Immature natural killer cell (primary cell): ENCODE data around the gene PHF21A. TPM values are rescaled to one million over a fixed set of nuclear protein-coding genes. Genes with fewer than 3 reads are reported as not detected.

Experiments
- DNase-seq, 3 donors: peaks; one replicate each; pipeline ENCODE4 v3.0.0; 2022; ENCODE audit warnings: mixed read lengths in 1 of 3
- H3K27ac Mint-ChIP-seq, 6 donors: one replicate each; pipeline ENCODE4 v1.8.0; 2020; ENCODE audit warnings: mixed read lengths in 6 of 6, mild to moderate bottlenecking in 5 of 6, inconsistent platforms in 4 of 6, moderate library complexity in 3 of 6
- H3K27me3 Mint-ChIP-seq, 3 donors: one replicate each; pipeline ENCODE4 v1.8.0; 2020 to 2021; ENCODE audit warnings: low read depth in 3 of 3, mild to moderate bottlenecking in 3 of 3, mixed read lengths in 3 of 3, moderate library complexity in 3 of 3, inconsistent platforms in 1 of 3
- H3K36me3 Mint-ChIP-seq, 3 donors: one replicate each; pipeline ENCODE4 v1.8.0; 2020; ENCODE audit warnings: mixed read lengths in 3 of 3, inconsistent platforms in 2 of 3, mild to moderate bottlenecking in 2 of 3
- H3K4me1 Mint-ChIP-seq, 2 donors: one replicate each; pipeline ENCODE4 v1.8.0; 2020; ENCODE audit warnings: inconsistent platforms in 2 of 2, mild to moderate bottlenecking in 2 of 2, mixed read lengths in 2 of 2, moderate library complexity in 1 of 2
- H3K4me3 Mint-ChIP-seq, 5 donors: one replicate each; pipeline ENCODE4 v1.8.0; 2020; ENCODE audit warnings: mild to moderate bottlenecking in 5 of 5, mixed read lengths in 5 of 5, inconsistent platforms in 3 of 5, moderate library complexity in 3 of 5
- H3K9me3 Mint-ChIP-seq, 6 donors: one replicate each; pipeline ENCODE4 v1.8.0; 2020; ENCODE audit warnings: mild to moderate bottlenecking in 6 of 6, mixed read lengths in 6 of 6, inconsistent platforms in 4 of 6, moderate library complexity in 3 of 6
- polyA plus RNA-seq, 3 donors: library from polyadenylated mRNA; unstranded; fragments of 300-500 nt; fragmentation: Illumina TruSeq; gene quantifications; one replicate each; pipeline ENCODE4 v1.2.3, GENCODE V29; 2021

Gene PHF21A
- polyA plus RNA-seq, 3 donors from 2014 or later, result 4.4 to 21.3 (median 5.8) TPM

GRCh38 chr11:45935349-45936064 lies 185.7 kb downstream of the PHF21A start:
- Mint-ChIP-seq H3K4me3 (no peak overlapping the region), H3K4me1 (peaks cover 14 to 19% of the 10 kb centered on the region in 2 donors), H3K36me3 (peaks cover 8 to 34% (median 12%) of the 10 kb centered on the region in 3 donors)

DNA sequence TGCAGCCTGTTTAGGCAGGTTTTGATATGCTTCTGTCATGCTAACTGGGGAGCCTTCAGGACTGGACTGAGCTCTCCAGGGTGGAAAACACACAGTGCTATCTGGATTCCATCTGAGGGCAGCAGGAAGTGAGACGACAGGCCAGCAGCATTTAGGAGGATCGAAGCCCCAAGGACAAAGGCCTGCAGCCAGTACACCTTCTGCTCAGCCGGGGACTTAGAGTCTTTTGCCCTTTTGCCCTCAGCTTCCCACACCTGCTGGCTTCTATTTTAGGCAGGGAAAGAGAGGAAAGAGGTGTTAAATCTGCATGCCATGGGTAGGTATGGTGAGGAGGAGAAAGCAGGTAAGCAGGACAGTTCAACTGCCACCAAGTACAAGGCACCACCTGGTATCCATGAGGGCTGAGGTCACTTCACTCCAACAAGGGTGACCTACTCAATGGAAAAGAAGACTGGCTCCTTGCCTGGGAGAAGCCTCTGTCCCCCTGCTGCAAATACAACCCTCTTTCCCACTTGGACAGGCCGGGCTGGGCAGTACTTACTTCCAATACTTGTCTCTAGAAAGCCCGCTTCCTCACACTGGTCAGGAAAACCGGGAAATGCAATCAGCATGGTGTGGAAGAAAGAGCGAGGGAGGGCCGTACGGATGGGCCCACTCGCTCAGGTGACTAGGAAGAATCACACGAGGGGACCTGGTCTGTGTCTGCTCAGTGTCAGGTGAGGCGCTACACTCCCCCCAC lies 186.5 kb downstream of the PHF21A start:
- H3K9me3 Mint-ChIP-seq, result no peaks in the 10 kb centered on the region
- DNase-seq, result no peak
- H3K36me3 Mint-ChIP-seq, result peaks cover 8 to 34% (median 12%) of the 10 kb centered on the region in 3 donors
- H3K27me3 Mint-ChIP-seq, result peaks cover 5 to 13% (median 11%) of the 10 kb centered on the region in 3 donors
- no peak overlapping the region for H3K4me3 Mint-ChIP-seq
- H3K27ac Mint-ChIP-seq, result no peak overlapping the region
- H3K4me1 Mint-ChIP-seq, result peaks cover 22 to 27% of the 10 kb centered on the region in 2 donors

More at GRCh38 chr11:45935349-45936064, 185.7 kb downstream of the PHF21A start:
- H3K27me3 Mint-ChIP-seq, result peaks cover 0 to 8% (median 6%) of the 10 kb centered on the region in 3 donors
- no peak for DNase-seq
- no peaks in the 10 kb centered on the region for H3K9me3 Mint-ChIP-seq
- H3K27ac Mint-ChIP-seq, result no peak overlapping the region

- H3K4me1 Mint-ChIP-seq, result peaks cover 27 to 34% of the 10 kb centered on the region in 2 donors
- no peak overlapping the region for H3K4me3 Mint-ChIP-seq
- no peaks in the 10 kb centered on the region for H3K9me3 Mint-ChIP-seq
- no peak overlapping the region for H3K27ac Mint-ChIP-seq
- peaks cover 8 to 34% (median 12%) of the 10 kb centered on the region in 3 donors for H3K36me3 Mint-ChIP-seq
- H3K27me3 Mint-ChIP-seq, result peaks cover 5 to 13% (median 11%) of the 10 kb centered on the region in 3 donors
- DNase-seq, result no peak
Observed at GRCh38 chr11:45933846-45934579, 187.2 kb downstream of the PHF21A start.

DNA sequence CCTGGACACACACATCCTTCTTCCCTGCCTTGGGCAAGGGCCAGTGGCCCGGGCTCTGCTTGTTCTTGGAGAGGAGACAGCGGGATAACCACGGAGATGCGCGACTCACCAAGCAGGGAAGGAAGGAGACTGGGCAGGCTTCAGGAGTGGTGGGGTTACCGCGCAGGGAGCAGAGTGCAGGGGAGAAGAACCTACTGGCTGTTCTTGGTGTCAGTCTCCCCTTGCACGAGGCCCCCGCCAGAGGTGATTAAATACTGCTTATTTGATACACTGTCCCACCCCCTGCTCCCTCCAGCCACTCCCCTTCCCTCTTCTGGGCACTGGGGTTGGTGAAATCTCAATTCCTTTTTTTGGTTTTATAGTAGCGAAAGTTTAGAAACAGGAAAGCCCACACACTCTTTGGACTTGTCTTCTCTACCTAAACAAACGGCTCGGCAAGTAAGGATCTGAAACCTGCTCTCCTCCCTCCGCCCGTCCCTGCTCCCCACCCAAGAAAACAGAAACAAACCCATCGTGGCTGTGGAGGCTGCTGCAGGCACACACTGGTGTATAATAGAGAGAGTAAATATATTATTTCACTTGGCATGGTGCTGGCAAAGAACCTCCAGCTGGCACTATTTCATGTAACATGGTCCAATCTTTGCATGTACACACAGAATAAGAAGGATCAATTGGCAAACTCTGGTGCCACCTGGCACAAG lies 188.0 kb downstream of the PHF21A start:
- DNase-seq, result no peak
- no peaks in the 10 kb centered on the region for H3K9me3 Mint-ChIP-seq
- H3K4me1 Mint-ChIP-seq, result peaks cover 29 to 35% of the 10 kb centered on the region in 2 donors
- no peak overlapping the region for H3K4me3 Mint-ChIP-seq
- peaks cover 8 to 30% (median 12%) of the 10 kb centered on the region in 3 donors for H3K36me3 Mint-ChIP-seq
- H3K27ac Mint-ChIP-seq, result no peak overlapping the region
- peaks cover 7 to 13% (median 11%) of the 10 kb centered on the region in 3 donors for H3K27me3 Mint-ChIP-seq

GRCh38 chr11:45932217-45932616 lies 189.0 kb downstream of the PHF21A start:
- H3K36me3 Mint-ChIP-seq, result peaks cover 8 to 29% (median 12%) of the 10 kb centered on the region in 3 donors
- H3K27me3 Mint-ChIP-seq, result peaks cover 7 to 13% (median 11%) of the 10 kb centered on the region in 3 donors
- DNase-seq, result no peak
- no peaks in the 10 kb centered on the region for H3K9me3 Mint-ChIP-seq
- peak overlapping the region in 1 of 5 donors; percentile 21 for H3K4me3 Mint-ChIP-seq
- H3K4me1 Mint-ChIP-seq, result peaks cover 34 to 40% of the 10 kb centered on the region in 2 donors
- H3K27ac Mint-ChIP-seq, result peak overlapping the region in 3 of 6 donors; percentile 69 to 94 (median 72)

DNA sequence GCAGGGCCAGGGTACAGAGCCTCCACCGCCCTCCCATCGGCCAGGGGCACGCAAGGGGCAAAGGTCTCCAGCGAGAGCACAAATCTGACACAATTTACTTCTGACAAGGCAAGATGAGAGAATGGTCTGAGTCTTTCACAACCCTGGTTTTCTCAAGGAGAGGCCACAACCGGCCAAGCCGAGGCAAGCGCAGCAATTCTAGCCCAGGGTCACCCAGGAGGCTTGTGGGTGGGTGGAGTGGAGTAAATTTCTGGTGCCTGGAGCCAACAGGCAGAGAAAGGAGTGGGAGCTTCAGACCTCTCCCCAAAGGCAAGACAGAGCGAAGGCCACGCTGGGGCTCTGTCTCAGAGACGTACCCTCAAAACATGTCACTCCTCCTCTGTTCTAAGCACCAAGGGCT lies 189.5 kb downstream of the PHF21A start:
- peaks cover 37 to 43% of the 10 kb centered on the region in 2 donors for H3K4me1 Mint-ChIP-seq

GRCh38 chr11:45930951-45931570 lies 190.2 kb downstream of the PHF21A start:
- peaks cover 7 to 13% (median 11%) of the 10 kb centered on the region in 3 donors for H3K27me3 Mint-ChIP-seq
- H3K4me1 Mint-ChIP-seq, result peaks cover 37 to 43% of the 10 kb centered on the region in 2 donors
- peak overlapping the region; percentile 24 to 76 (median 36) for H3K4me3 Mint-ChIP-seq
- H3K36me3 Mint-ChIP-seq, result peaks cover 3 to 21% (median 8%) of the 10 kb centered on the region in 3 donors
- no peak for DNase-seq
- H3K27ac Mint-ChIP-seq, result peak overlapping the region; percentile 75 to 94 (median 84)
- no peaks in the 10 kb centered on the region for H3K9me3 Mint-ChIP-seq

More for the DNA sequence above, 189.5 kb downstream of the PHF21A start:
- no peak for DNase-seq
- H3K36me3 Mint-ChIP-seq, result peaks cover 7 to 25% (median 8%) of the 10 kb centered on the region in 3 donors
- peaks cover 7 to 13% (median 11%) of the 10 kb centered on the region in 3 donors for H3K27me3 Mint-ChIP-seq
- H3K27ac Mint-ChIP-seq, result peak overlapping the region; percentile 53 to 94 (median 82)
- H3K9me3 Mint-ChIP-seq, result no peaks in the 10 kb centered on the region
- H3K4me3 Mint-ChIP-seq, result peak overlapping the region in 2 of 5 donors; percentile 18 to 36

- Mint-ChIP-seq H3K9me3 (no peaks in the 10 kb centered on the region), H3K4me1 (peaks cover 37 to 43% of the 10 kb centered on the region in 2 donors), H3K4me3 (peak overlapping the region; percentile 64 to 77 (median 76)), H3K27ac (peak overlapping the region; percentile 75 to 94 (median 86)), H3K27me3 (peaks cover 7 to 13% (median 11%) of the 10 kb centered on the region in 3 donors), H3K36me3 (peaks cover 3 to 20% (median 8%) of the 10 kb centered on the region in 3 donors)
- DNase-seq, result peak; percentile 43 to 59 (median 54)
Observed at GRCh38 chr11:45930031-45930794, 191.0 kb downstream of the PHF21A start.

DNA sequence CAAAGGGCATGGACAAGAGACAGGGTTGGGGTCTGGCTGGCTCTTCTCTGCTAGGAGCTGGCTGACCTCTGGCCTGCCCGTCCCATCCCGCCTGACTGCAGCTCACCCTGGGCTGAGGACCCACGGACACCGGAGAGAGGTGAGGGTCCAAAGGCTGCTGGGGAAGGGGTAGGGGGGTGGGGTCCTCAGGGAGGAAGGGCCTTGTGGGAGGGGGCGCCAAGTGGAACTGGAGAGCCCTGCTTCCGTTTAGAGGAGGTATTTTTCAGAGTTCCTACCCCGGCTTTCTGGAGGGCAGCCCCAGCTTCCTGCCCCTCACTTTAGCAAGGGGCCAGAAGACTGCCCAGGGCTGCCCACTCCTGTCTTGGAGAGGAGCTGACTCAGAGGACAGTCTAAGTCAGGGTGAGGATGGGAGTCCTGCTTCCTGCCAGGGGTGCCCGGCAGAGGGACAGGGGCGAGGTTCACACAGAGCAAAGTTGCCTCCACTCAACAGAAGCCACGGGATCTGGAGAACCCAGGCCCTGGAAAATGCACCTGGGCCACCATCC lies 191.7 kb downstream of the PHF21A start:
- H3K4me3 Mint-ChIP-seq, result peak overlapping the region; percentile 64 to 77 (median 76)
- DNase-seq, result no peak
- H3K4me1 Mint-ChIP-seq, result peaks cover 38 to 43% of the 10 kb centered on the region in 2 donors
- H3K27ac Mint-ChIP-seq, result peak overlapping the region; percentile 75 to 94 (median 86)
- peaks cover 7 to 13% (median 11%) of the 10 kb centered on the region in 3 donors for H3K27me3 Mint-ChIP-seq
- peaks cover 3 to 13% (median 8%) of the 10 kb centered on the region in 3 donors for H3K36me3 Mint-ChIP-seq
- H3K9me3 Mint-ChIP-seq, result no peaks in the 10 kb centered on the region

GRCh38 chr11:45928535-45929215 lies 192.6 kb downstream of the PHF21A start:
- Mint-ChIP-seq H3K36me3 (peaks cover 3 to 11% (median 8%) of the 10 kb centered on the region in 3 donors), H3K27ac (peak overlapping the region in 3 of 6 donors; percentile 12 to 40 (median 26)), H3K4me1 (peaks cover 43 to 45% of the 10 kb centered on the region in 2 donors), H3K4me3 (no peak overlapping the region), H3K9me3 (no peaks in the 10 kb centered on the region), H3K27me3 (peaks cover 11 to 15% (median 11%) of the 10 kb centered on the region in 3 donors)
- no peak for DNase-seq

GRCh38 chr11:45927684-45928413 lies 193.4 kb downstream of the PHF21A start:
- H3K4me3 Mint-ChIP-seq, result no peak overlapping the region
- peaks cover 3 to 6% (median 4%) of the 10 kb centered on the region in 3 donors for H3K36me3 Mint-ChIP-seq
- H3K9me3 Mint-ChIP-seq, result no peaks in the 10 kb centered on the region
- peaks cover 10 to 19% (median 12%) of the 10 kb centered on the region in 3 donors for H3K27me3 Mint-ChIP-seq
- DNase-seq, result no peak
- peak overlapping the region in 5 of 6 donors; percentile 28 to 83 (median 50) for H3K27ac Mint-ChIP-seq
- peaks cover 48 to 49% of the 10 kb centered on the region in 2 donors for H3K4me1 Mint-ChIP-seq
